MG63 (cell line): ENCODE measurements around the gene ATP4A. TPM values are rescaled to one million over a fixed set of nuclear protein-coding genes. Genes with fewer than 3 reads are reported as not detected.
A peak's percentile ranks its signal among the peaks of the same experiment; 100 is the strongest.

Experiments used
- DNase-seq: peaks from one replicate; pipeline ENCODE4 v3.0.0-alpha.2; 2020
- H3K27me3 ChIP-seq: fragments of 250-450 bp; sonication (Bioruptor Pico); 2 replicates; pipeline ENCODE4 v1.5.1; 2020; ENCODE audit warnings: mild to moderate bottlenecking, moderate library complexity
- H3K36me3 ChIP-seq: fragments of 250-450 bp; sonication (Bioruptor Pico); 2 replicates; pipeline ENCODE4 v1.5.1; 2020; ENCODE audit warnings: mild to moderate bottlenecking, moderate library complexity
- H3K4me3 ChIP-seq: fragments of 250-450 bp; sonication (Bioruptor Pico); 2 replicates; pipeline ENCODE4 v1.5.1; 2020; ENCODE audit warnings: mild to moderate bottlenecking, moderate library complexity
- H3K9me3 ChIP-seq: fragments of 250-450 bp; sonication (Bioruptor Pico); 2 replicates; pipeline ENCODE4 v1.5.1; 2020; ENCODE audit warnings: mild to moderate bottlenecking, moderate library complexity
- total RNA-seq: library from RNA; depleted of rRNA; stranded (reverse); fragments of >200 nt; shearing (Covaris generic); gene quantifications from 2 replicates; pipeline ENCODE4 v1.2.3, GENCODE V29; 2014; ENCODE audit warnings: low replicate concordance

The ATP4A gene
- total RNA-seq, 1 experiment from 2014 or later, result not detected

DNA sequence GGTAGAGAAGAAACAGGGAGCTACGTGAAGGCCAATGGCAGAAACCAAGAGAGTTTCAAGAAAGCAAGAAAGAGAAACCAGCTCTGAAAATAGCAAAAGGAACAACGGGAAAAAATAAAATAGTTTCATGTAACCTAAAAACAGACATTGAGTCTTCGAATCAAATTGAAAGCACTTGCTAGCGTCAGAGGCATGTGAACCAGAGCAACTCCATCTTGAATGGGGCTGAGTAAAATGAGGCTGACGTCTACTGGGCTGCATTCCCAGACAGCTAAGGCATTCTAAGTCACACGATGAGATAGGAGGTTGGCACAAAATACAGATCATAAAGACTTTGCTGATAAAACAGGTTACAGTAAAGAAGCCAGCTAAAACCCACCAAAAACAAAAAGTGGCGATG lies 15.2 kb upstream of the ATP4A start:
- no peaks in the 10 kb centered on the region for H3K36me3 ChIP-seq
- peaks cover 18% of the 10 kb centered on the region for H3K9me3 ChIP-seq
- H3K4me3 ChIP-seq, result no peak overlapping the region
- DNase-seq, result no peak
- peaks cover 10% of the 10 kb centered on the region for H3K27me3 ChIP-seq

DNA sequence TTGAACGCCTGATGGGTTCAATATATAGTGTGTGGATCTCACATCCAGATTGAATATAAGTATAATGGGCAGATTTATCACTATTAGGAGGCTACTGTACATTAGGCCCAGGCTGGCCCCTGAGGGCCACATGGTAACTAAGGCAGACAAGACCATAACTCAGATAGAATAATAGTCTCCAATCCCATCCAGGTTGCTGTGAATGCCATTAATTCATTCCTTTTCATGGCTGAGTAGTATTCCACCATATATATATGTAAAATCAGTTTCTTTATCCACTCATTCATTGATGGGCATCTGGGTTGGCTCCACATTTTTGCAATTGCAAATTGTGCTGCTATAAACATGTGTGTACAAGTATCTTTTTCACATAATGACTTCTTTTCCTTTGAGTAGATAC lies 14.5 kb upstream of the ATP4A start:
- Histone ChIP-seq H3K36me3 (no peaks in the 10 kb centered on the region), H3K4me3 (no peak overlapping the region), H3K9me3 (peaks cover 18% of the 10 kb centered on the region), H3K27me3 (peaks cover 5% of the 10 kb centered on the region; the same call in 1 of the 2 replicates)
- no peak for DNase-seq

DNA sequence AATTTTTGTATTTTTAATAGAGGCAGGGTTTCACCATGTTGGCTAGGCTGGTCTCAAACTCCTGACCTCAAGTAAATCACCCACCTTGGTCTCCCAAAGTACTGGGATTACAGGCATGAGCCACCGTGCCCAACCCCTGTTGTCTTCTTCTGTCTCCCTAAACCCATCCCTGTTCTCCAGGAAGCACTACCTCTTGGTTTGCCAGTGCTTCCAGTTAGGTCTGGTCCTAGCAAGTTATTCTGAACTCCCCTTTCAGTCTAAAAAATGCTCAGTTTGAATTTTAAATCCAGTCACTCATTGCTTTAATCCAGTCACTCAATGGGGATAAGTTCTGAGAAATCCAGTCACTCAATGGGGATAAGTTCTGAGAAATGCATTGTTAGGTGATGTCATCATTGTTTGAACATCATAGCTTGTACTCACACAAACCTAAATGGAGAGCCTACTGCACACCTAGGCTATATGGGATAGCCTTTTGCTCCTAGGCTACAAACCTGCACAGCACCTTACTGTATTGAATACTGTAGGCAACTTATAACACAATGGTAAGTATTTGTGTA lies 8.0 kb upstream of the ATP4A start:
- H3K27me3 ChIP-seq, result peaks cover 8% of the 10 kb centered on the region; the same call in 1 of the 2 replicates
- H3K36me3 ChIP-seq, result no peaks in the 10 kb centered on the region

DNA sequence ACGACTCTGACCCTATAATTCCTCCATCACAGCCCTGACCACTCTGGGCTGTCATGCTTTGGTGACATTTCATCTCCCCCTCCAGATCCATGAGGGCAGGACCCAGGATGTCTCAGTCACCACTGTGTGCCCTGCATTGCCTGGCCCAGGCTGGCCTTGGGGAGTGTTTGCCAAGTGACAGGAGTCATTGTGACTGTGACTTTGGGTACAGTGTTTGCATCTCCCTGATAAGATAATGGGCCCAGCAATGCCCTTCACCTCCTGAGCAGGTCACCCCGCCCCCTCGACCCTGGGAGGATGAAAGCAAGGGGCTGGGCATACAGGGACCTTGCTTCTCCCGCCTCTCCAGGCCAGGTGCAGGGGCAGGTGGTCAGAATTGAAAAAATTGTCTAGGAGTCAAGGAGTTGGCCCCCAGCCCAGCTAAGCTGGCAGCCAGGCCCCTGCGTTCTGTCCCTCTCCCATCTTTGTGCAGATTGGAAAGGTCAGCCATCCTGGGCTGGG lies 5.9 kb upstream of the ATP4A start:
- DNase-seq, result no peak
- no peaks in the 10 kb centered on the region for H3K36me3 ChIP-seq
- peaks cover 9% of the 10 kb centered on the region; the same call in 1 of the 2 replicates for H3K27me3 ChIP-seq

More for the DNA sequence above, 8.0 kb upstream of the ATP4A start:
- Histone ChIP-seq H3K4me3 (no peak overlapping the region), H3K9me3 (peaks cover 14% of the 10 kb centered on the region)
- DNase-seq, result no peak

DNA sequence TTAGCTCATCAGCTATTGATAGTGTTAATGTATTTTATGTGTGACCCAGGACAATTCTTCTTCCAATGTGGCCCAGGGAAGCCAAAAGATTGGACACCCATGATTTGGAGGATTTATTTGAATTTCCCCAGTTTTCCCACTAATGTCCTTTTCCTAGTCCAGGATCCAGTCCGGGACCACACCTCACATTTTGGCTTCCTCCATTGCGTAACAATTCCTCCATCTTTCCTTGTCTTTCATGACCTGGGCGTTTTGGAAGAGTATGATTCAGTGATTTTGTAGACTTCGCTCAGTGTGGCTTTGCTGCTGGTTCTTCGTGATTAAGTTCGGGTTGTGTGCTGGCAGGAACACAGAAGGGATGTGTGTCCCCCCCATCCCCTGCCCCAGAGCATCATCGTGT lies 3.3 kb upstream of the ATP4A start:
- Histone ChIP-seq H3K9me3 (no peaks in the 10 kb centered on the region), H3K27me3 (peaks cover 9% of the 10 kb centered on the region), H3K4me3 (no peak overlapping the region), H3K36me3 (no peaks in the 10 kb centered on the region)
- DNase-seq, result no peak

More for the DNA sequence above, 5.9 kb upstream of the ATP4A start:
- H3K9me3 ChIP-seq, result no peaks in the 10 kb centered on the region
- no peak overlapping the region for H3K4me3 ChIP-seq

DNA sequence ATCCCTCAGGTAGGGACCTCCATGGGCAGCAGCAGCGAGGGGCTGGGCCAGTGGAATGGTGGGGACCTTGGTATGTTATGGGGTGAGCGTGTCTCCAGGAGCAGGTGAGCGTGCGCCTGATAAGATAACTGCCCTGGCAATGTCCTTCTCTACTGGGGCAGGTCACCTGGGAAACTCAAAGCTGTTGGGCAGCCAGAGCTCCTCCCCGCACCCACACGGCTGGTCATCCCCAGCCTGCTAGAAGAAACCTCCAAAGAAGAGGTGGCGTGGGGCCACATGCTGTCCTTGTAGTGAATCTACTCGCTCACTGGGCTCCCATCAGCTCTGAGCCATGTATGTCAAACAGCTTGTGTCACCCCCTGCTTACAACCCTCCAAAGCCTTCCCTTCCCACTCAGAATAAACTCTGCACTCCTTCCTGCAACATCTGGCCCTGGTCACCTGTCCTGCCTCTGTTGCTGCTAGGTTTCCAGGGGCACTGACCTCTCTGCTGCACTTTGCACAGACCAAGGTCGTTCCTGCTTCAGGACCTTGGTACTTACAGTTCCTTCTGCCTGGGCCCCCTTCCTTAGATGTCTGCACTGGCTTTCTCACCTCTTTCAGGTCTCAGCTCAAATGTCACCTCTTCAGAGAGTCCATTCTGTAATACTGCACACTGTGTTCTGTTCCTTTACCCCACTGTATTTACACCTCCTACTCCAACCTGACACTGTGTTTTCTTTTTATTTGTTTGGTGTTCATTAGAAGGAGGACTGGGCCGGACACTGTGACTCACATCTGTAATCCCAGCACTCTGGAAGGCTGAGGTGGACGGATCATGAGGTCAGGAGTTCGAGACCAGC lies 1.8 kb upstream of the ATP4A start:
- H3K4me3 ChIP-seq, result no peak overlapping the region
- H3K9me3 ChIP-seq, result no peaks in the 10 kb centered on the region
- DNase-seq, result no peak
- H3K36me3 ChIP-seq, result no peaks in the 10 kb centered on the region
- peaks cover 6% of the 10 kb centered on the region for H3K27me3 ChIP-seq

DNA sequence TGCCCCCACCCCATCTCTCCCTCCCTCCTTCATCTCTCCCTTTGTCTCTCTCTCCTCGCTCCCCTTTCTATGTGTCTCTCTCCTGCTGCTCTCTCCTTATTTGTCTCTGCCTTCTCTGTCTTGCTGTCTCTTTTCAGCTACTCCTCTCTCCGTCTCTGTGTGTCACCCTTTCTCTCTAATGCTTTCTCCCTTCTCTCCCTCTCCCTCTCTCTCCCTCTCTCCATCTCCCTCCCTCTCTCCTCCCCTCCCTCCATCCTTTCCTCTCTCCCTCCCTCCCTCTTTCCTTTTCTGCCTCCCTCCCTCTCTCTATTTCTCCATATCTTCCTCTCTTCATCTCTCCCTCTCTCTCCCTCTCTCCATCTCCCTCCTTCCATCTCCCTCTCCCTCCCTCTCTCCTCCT lies 682 bp downstream of the ATP4A start:
- peaks cover 25% of the 10 kb centered on the region for H3K27me3 ChIP-seq
- H3K36me3 ChIP-seq, result no peaks in the 10 kb centered on the region
- no peaks in the 10 kb centered on the region for H3K9me3 ChIP-seq
- no peak for DNase-seq
- H3K4me3 ChIP-seq, result no peak overlapping the region

DNA sequence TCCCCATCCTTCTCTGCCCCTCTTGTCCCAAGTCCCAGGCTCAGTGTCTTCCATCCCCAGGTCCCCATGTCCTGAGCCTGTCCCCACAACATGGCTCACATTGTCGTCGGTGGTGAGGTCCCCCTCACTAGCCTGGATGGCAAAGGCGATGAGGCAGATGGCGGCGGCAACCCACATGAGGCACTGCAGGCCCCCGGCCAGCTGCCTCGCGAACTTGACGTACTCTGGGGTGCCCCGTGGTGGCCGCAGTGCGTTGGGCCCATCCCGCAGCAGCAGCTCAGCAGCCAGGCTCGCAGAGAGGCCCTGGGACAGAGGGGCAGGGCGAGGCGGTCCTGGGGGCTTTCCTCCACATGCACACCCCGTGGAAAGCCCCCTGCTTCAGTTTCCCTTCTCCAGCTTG lies 1.1 kb downstream of the ATP4A start:
- Histone ChIP-seq H3K4me3 (no peak overlapping the region), H3K36me3 (no peaks in the 10 kb centered on the region), H3K9me3 (no peaks in the 10 kb centered on the region), H3K27me3 (peaks cover 25% of the 10 kb centered on the region)
- no peak for DNase-seq

DNA sequence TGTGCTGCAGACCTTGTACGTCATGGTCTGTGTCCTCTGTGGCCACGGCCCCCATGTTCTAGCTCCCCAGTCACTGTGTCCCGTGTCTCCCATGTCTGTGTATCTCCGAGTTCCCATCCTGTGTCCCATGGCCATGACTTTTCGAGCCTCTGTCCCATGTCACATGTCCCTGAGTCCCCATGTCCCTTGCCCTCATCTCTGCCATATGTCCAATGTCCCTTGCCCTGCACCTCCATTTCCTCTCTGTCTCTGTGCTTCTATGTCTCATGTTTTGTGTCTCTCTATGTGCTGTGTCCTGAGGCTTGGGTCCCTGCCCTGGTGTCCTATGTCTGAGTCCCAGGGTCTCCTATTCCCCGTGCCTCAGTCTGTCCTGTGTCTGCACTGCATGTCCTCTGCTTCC lies 2.0 kb downstream of the ATP4A start:
- Histone ChIP-seq H3K36me3 (no peaks in the 10 kb centered on the region), H3K9me3 (no peaks in the 10 kb centered on the region), H3K4me3 (no peak overlapping the region), H3K27me3 (peaks cover 19% of the 10 kb centered on the region)
- no peak for DNase-seq

DNA sequence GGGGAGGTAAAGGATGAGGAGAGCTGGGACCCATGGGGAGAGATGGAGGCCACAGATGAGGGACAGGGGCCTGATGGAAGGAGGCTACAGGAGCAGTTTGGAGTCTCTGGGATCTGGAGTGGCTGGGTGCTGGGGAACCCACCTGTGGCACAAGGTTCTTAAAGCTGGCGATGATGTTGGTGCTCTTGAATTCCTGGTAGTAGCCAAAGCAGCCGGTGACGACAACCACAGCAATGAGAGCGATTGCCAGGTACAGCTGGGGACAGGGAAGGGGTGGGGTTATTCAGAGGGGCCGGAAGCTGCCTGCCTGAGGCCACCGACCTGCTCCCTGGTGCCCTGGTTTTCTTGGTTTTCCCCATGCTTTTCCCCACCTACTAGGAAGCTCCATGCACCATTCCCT lies 2.8 kb downstream of the ATP4A start:
- no peak for DNase-seq
- Histone ChIP-seq H3K9me3 (no peaks in the 10 kb centered on the region), H3K27me3 (peaks cover 19% of the 10 kb centered on the region), H3K4me3 (no peak overlapping the region), H3K36me3 (no peaks in the 10 kb centered on the region)

DNA sequence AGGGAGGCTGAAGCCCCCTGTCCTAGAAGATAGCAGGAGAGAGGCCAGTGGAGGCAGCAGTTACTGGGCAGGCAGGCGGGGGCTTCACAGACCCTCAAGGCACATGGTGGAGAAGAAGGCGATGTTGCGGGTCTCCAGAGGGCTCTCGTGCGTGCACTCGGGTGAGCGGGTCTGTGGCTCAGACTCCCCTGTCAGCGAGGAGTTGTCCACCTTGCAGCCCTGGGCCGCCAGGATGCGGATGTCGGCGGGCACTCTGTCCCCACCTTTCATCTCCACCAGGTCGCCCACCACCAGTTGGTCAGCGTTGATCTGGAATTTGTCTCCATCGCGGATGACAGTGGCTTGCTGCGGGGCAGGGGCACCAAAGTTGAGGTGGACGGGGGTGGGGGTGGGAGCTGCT lies 3.2 kb downstream of the ATP4A start:
- Histone ChIP-seq H3K36me3 (no peaks in the 10 kb centered on the region), H3K9me3 (no peaks in the 10 kb centered on the region), H3K27me3 (peaks cover 19% of the 10 kb centered on the region), H3K4me3 (no peak overlapping the region)
- DNase-seq, result no peak

DNA sequence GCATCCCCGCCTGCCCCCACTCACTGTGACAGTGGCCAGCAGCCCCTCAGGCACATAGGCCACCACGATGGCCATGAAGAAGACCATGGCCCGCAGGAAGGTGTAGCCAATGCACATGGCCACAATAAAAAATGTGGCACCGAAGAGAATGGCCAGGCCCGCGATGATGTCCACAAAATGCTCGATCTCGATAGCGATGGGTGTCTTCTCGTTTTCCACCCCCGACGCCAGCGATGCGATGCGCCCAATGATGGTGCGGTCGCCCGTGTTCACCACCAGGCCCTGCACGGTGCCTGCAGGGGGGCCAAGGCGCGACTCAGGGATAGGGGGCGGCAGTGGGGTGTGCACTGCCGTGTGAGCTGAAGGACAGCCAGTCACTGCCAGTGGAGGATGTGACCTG lies 3.7 kb downstream of the ATP4A start:
- Histone ChIP-seq H3K27me3 (peaks cover 19% of the 10 kb centered on the region), H3K9me3 (no peaks in the 10 kb centered on the region), H3K4me3 (no peak overlapping the region), H3K36me3 (no peaks in the 10 kb centered on the region)
- DNase-seq, result no peak

DNA sequence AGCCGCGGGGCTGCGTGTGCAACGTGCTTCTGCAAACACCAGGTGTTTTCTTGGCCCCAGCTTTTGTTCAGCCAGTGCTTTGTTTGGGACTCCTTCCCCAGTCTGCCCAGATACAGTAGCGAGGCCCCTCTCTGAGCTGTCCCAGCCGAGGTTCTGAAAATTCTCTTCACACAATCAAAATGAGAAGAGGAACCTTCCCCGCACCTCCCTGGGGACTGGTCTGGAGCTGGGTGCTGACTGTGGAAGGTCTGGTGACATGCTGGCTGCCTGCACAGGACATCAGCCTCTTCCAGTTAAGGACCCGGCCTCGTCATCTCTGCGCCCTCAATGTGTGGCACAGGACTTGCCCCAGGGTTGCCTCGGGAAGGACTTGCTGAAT lies 4.2 kb downstream of the ATP4A start:
- Histone ChIP-seq H3K36me3 (no peaks in the 10 kb centered on the region), H3K4me3 (no peak overlapping the region), H3K27me3 (peaks cover 19% of the 10 kb centered on the region), H3K9me3 (no peaks in the 10 kb centered on the region)
- no peak for DNase-seq

DNA sequence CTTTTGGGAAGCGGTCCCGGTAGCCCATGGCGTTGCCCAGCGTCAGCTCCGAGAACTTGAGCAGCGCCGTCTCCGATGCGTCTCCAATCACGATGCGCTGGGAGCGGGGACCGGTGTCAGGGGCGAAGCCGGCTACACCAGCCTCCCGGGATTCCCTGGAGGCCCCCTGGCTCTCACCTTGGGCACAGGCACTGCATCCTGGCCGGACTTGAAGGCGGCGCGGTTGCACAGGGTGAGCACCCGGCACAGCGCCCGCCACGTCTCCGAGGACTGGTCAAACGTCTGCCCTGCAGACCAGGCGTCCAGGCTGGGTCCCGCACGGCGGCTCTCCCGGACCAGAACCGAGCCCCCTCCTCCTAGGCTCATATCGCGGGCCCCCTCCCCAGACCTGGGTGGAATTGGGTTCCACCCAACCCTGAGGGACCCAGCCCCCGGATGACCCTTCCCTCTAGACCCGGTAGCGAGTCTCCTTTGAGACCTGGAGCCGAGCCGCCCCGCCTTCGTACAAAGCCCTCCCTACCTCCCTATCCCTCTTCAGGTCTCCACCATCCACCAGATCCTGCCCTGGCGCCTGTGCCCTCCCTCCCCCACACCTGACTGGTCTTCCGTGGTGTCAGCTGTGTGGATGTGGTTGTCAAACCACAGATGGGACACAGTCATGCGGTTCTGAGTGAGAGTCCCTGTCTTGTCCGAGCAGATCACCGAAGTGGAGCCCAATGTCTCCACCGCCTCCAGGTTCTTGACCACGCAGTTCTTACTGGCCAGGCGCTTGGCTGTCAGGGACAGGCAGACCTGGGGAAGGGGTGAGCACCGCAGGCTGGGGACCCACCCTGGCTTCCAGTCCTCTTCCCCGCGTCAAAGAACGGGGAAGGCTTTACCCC lies 4.8 kb downstream of the ATP4A start:
- Histone ChIP-seq H3K27me3 (peaks cover 19% of the 10 kb centered on the region), H3K9me3 (no peaks in the 10 kb centered on the region), H3K4me3 (no peak overlapping the region), H3K36me3 (no peaks in the 10 kb centered on the region)
- DNase-seq, result no peak

DNA sequence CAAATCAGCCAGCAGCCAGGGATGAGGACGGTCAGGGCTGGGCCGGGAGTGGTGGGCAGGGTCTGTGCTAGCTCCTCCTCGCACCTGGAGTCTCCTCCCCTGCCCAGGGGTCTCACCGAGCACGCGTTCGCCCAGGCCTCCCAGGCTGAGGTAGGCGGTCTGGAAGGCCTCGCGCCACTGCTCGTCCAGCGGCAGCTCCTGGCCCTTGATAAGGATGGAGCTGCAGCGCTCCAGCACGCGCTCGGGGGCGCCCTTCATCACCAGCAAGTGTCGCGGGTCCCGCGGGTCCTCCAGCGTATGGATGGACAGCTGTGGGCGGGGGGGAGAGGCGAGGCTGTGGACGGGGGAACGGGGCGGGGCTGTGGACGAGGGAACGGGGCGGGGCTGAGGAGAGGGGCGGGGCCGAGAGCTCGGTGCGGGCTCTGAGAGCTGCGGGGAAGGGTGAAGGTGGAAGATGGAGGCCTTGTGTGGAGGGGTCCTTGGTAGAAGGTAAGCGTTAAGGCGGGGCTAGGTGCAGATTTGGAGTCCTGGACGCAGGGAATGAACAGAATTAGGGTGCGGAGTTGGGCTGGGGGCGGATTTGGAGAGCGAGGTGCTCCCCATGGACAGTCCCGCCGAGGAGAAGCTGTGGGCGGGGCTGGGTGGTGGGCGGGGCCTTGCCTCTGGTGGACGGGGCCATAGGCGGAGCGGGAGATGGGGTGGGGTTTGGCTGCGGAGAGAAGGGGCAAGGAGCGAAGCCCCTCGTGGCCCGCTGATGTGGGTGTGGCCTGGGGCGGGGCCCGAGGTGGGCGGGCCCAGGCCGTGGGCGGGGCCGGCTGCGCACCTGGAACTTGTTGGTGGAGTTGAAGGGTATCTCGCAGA lies 5.7 kb downstream of the ATP4A start:
- Histone ChIP-seq H3K27me3 (peaks cover 19% of the 10 kb centered on the region), H3K4me3 (no peak overlapping the region), H3K36me3 (no peaks in the 10 kb centered on the region), H3K9me3 (no peaks in the 10 kb centered on the region)
- peak; percentile 46 for DNase-seq

DNA sequence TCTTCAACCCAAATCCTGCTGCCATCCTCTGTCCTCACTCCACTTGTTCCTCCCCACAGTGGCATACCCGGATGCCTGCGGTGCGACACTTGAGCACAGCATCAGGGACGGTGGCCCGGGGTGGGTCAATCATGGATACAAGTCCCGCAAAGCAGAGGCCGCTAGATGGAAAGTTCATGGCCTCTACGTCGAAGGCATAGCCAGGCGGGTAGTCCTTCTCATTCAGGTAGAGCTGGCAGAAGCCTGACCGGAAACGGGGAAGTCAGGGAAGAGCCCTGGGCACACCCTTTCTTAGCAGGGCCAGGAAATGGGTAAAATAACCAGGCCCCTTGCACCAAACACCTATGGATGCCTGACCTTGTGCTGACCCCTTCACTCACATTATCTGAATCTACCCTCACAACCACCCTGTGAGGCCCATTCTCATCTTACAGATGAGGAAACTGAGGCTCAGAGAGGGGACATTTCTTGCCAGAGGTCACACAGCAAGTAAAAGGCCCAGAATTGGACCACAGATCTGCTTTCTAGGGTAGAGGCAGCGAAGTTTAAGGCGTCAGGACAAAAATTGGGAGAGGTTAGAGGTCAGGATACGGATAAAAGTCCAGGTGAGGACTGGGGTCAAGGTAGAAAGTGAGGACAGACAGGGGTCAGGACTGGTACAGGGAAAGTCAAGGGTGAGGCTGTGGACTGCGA lies 6.5 kb downstream of the ATP4A start:
- no peak for DNase-seq
- Histone ChIP-seq H3K36me3 (no peaks in the 10 kb centered on the region), H3K9me3 (no peaks in the 10 kb centered on the region), H3K4me3 (no peak overlapping the region), H3K27me3 (peaks cover 19% of the 10 kb centered on the region)
